H1 (cell line): ENCODE measurements around the gene RCSD1. TPM values are rescaled to one million over a fixed set of nuclear protein-coding genes. Genes with fewer than 3 reads are reported as not detected.

Source experiments
- SRF ChIP-seq: IDR thresholded peaks from 2 replicates; pipeline ENCODE4 v1.6.1; 2011; ENCODE audit warnings: mild to moderate bottlenecking, low read depth, low read length, moderate library complexity
- polyA plus RNA-seq, 7 experiments: library from polyadenylated mRNA; depleted of rRNA in 3 of 7; stranded (reverse) in 5 of 7; unstranded in 2 of 7; fragments of >200 nt in 5 of 7; fragments of 200-250 nt in 2 of 7; gene quantifications; 1 replicate in 5 of 7; 2 replicates in 1 of 7; 4 replicates in 1 of 7; pipeline versions ENCODE4 v1.2.1 to v1.2.3, GENCODE V29; 2011 to 2013; ENCODE audit warnings: missing spikeins in 2 of 7, mixed read lengths in 2 of 7
- total RNA-seq: library from RNA; stranded (reverse); fragmentation: NEBNext Ultra II Directional; extraction: Animal tissue kit (Norgen Biotek cat#: 25700); gene quantifications from 2 replicates; pipeline ENCODE4 v1.2.1, GENCODE V29; 2021

RCSD1 gene
- total and polyA plus RNA-seq, 2 of the 8 experiments (the other 6 are each of a cell fraction or from before 2014, with no cell fraction given) = 0.47 to 0.69 TPM

- TF ChIP-seq SRF = no peak
Measured at GRCh38 chr1:167630568-167631385, 745 bp downstream of the RCSD1 start (continued).
